Stimulated activated CD8-positive, alpha-beta memory T cell treated with anti-CD3 and anti-CD28 coated beads, Interleukin-12 subunit alpha, Interleukin-12 subunit beta, amount 100 ng/mL, for 24 hours (primary cell): ENCODE data around the gene ELAVL1.
A peak's percentile ranks its signal among the peaks of the same experiment; 100 is the strongest.

Experiments
- DNase-seq: peaks from one replicate; pipeline ENCODE4 v3.0.0-alpha.2; 2020; ENCODE audit errors: extremely low read depth

Gene ELAVL1

GRCh38 chr19:8021374-8021773 is 15.9 kb upstream of the ELAVL1 start:
- DNase-seq: no peak

- DNase-seq: no peak
These were observed 15.2 kb upstream of the ELAVL1 start for GRCh38 chr19:8020681-8021080.

GRCh38 chr19:8017808-8018207 is 12.4 kb upstream of the ELAVL1 start:
- DNase-seq: no peak

- DNase-seq: no peak
These were observed 523 bp downstream of the ELAVL1 start for GRCh38 chr19:8004723-8005513.

GRCh38 chr19:8004001-8004400 is 1.4 kb downstream of the ELAVL1 start:
- no peak for DNase-seq

- peak; percentile 46 for DNase-seq
These were observed 3.2 kb downstream of the ELAVL1 start for GRCh38 chr19:8001995-8002849.

- DNase-seq: no peak
These were observed 3.8 kb downstream of the ELAVL1 start for GRCh38 chr19:8001651-8001994.

GRCh38 chr19:8000298-8001038 is 5.0 kb downstream of the ELAVL1 start:
- no peak for DNase-seq

GRCh38 chr19:7999376-7999775 is 6.1 kb downstream of the ELAVL1 start:
- DNase-seq: no peak

- no peak for DNase-seq
These were observed 7.5 kb downstream of the ELAVL1 start for GRCh38 chr19:7997809-7998480.

- no peak for DNase-seq
These were observed 8.6 kb downstream of the ELAVL1 start for GRCh38 chr19:7996883-7997282.

- DNase-seq: no peak
These were observed 9.7 kb downstream of the ELAVL1 start for GRCh38 chr19:7995810-7996158.

- no peak for DNase-seq
These were observed 10.3 kb downstream of the ELAVL1 start for GRCh38 chr19:7994928-7995809.

- no peak for DNase-seq
These were observed 11.3 kb downstream of the ELAVL1 start for GRCh38 chr19:7994114-7994513.

GRCh38 chr19:7993560-7993959 is 11.9 kb downstream of the ELAVL1 start:
- DNase-seq: no peak

GRCh38 chr19:7992575-7992974 is 12.9 kb downstream of the ELAVL1 start:
- DNase-seq: no peak

- DNase-seq: no peak
These were observed 16.3 kb downstream of the ELAVL1 start for GRCh38 chr19:7989071-7989575.

GRCh38 chr19:7988307-7988706 is 17.1 kb downstream of the ELAVL1 start:
- no peak for DNase-seq

GRCh38 chr19:7987114-7987768 is 18.2 kb downstream of the ELAVL1 start:
- DNase-seq: no peak
